GM19438 (cell line): ENCODE results near the gene SIL1.
"Not testable (repeated sequence)": the region's sequence is repeated elsewhere in the genome, so short reads cannot be mapped to it uniquely, and the experiment has no call there.

ENCODE experiments used
- ATAC-seq: cut with Tn5 transposase; IDR thresholded peaks from one replicate; pipeline ENCODE4 v1.9.1; 2021; ENCODE audit warnings: low read depth; ENCODE audit not compliant: unreplicated experiment

SIL1 gene

GRCh38 chr5:139116100-139116655 lies 82.0 kb downstream of the SIL1 start:
- ATAC-seq: no peak

DNA sequence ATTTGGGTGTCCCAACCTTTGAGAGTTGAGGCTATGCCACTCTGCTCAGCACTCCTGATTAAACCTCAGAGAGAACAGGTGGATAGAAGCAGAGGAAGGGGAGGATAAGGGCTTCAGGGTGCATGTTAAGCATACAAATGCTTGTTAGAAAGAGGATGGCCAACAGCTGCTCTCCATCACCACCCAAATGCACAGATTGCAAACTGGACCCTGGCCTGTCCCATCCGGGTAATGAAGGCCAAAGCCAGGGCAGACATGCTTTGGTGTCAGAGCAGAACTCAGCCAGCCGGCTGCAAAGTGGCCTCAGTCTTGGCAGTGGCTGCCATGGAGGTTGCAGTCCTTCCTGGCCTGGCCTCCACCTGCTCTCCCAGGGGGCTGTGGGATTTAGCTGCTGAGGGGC lies 84.3 kb downstream of the SIL1 start:
- ATAC-seq: no peak

- not testable (repeated sequence) for ATAC-seq
Measured at GRCh38 chr5:139112362-139112761, 85.8 kb downstream of the SIL1 start.

DNA sequence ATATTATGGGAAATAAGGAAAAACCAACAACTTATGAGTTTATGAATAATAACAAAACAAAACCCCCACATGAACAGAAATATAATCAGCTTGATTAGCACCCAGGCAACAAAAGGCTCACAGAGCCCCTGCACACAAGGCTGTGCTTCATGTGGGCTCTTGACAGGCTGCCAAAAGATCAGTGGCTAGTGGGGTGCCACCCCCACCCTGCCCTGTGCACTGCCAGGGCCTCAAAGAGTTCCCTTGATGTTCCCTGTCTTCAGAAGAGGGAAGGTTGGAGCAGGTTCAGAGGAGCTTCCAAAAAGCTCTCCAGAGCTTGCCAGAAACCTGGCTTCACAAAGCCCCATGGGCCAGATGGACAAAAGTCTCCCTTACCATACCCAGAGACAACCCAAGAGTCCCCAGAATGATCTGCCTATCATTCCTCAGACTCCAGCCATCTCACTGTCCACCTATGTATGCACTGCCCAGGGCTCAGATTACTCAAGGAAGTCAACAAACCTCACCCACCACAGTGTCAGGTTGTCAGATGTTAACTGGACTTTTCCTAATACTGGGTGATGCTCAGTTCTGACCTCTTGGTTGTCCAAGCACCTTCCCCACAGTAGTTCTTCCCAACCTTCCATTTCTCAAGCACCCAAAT lies 87.5 kb downstream of the SIL1 start:
- no peak for ATAC-seq

GRCh38 chr5:139108063-139108824 lies 89.9 kb downstream of the SIL1 start:
- no peak for ATAC-seq

- ATAC-seq: no peak
Measured at GRCh38 chr5:139105621-139106071, 92.5 kb downstream of the SIL1 start.

GRCh38 chr5:139104577-139105276 lies 93.4 kb downstream of the SIL1 start:
- no peak for ATAC-seq

GRCh38 chr5:139103762-139104161 lies 94.4 kb downstream of the SIL1 start:
- ATAC-seq: no peak

- ATAC-seq: no peak
Measured at GRCh38 chr5:139100825-139101224, 97.3 kb downstream of the SIL1 start.

DNA sequence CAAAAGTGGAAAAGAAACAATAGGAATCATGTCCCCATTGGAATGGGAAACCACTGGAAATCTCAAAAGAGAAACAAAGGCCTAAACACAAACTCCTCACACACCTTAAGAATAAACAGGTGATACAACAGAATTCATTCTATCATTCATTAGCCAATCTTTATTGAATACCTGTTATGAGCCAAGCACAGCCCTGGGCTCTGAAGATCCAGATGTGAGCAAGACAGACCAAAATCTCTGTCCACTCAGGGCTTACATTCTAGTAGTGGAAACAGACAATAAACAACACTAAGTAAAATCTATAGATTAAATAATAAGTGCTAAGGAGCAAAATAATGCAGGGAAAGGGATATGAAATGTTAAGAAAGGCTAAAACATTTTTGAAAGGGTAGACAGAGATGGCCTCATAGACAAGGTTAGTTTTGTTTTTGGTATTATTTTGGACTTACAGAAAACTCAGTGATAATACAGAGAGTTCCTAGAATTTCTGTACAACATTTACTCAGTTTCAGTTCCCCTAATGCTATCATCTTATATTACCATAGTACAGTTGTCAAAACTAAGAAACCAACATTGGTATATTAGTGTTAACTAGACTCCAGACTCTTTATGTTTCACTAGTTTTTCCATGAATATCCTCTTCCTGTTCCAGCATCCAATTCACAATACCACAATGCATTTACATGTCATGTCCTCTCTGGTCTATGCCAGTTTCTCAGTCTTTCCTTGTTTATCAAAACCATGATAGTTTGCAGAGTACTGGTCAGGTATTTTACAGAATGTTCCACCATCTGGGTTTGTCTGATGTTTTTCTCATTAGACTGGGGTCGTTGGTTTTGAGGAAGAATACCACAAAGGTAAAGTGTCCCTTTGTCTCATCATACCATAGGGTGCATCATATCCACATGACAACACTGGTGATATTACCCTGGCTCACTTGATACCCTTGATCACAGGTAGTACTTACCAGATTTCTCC lies 103.7 kb downstream of the SIL1 start:
- ATAC-seq: peak; percentile 90

GRCh38 chr5:139092741-139093343 lies 105.3 kb downstream of the SIL1 start:
- ATAC-seq: no peak

- no peak for ATAC-seq
Measured at GRCh38 chr5:139091439-139092156, 106.6 kb downstream of the SIL1 start.

DNA sequence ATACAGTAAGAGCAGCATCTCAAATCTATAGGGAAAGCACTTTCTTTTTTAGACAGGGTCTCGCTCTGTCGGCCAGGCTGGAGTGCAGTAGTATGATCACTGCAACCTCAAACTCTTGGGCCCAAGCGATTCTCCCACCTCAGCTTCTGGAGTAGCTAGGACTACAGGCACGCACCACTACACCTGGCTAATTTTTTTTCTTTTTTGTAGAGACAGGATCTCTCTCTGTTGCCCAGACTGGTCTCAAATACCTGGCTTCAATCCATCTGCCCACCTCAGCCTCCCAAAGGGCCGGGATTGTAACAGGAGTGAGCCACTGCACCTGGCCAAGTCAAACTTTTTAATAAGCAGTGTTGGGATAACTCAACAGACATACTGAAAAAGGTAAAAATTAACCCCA lies 107.6 kb downstream of the SIL1 start:
- ATAC-seq: no peak

- no peak for ATAC-seq
Measured at GRCh38 chr5:139088024-139088423, 110.1 kb downstream of the SIL1 start.

- ATAC-seq: no peak
Measured at GRCh38 chr5:139082813-139083498, 115.2 kb downstream of the SIL1 start.

DNA sequence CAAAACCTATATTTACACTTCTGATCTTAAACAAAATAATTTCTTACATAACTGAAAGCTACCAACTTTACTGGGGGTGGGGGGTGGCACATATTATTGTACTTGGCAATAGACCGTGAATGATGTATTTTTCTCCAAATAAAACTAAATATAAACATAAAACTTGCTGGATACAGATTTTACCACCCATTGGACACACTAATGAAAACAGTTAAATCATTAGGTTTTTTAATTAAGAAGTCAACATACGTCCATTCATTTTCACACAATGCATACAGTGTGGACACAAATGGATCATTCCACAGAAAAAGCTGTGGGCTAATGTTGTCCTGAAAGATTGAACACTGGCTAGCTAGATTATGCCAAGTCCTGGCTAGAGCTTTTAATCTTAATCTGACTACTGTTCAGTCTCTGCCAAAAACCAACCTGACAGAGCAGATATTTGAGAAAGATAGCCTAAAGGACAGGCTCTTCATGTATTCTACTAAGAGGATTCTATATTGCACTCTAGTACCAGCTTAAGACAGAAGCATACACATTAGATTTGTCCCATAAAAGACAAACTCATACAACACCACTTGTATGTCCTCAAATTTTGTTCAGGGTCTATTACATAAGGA lies 118.1 kb downstream of the SIL1 start:
- no peak for ATAC-seq

DNA sequence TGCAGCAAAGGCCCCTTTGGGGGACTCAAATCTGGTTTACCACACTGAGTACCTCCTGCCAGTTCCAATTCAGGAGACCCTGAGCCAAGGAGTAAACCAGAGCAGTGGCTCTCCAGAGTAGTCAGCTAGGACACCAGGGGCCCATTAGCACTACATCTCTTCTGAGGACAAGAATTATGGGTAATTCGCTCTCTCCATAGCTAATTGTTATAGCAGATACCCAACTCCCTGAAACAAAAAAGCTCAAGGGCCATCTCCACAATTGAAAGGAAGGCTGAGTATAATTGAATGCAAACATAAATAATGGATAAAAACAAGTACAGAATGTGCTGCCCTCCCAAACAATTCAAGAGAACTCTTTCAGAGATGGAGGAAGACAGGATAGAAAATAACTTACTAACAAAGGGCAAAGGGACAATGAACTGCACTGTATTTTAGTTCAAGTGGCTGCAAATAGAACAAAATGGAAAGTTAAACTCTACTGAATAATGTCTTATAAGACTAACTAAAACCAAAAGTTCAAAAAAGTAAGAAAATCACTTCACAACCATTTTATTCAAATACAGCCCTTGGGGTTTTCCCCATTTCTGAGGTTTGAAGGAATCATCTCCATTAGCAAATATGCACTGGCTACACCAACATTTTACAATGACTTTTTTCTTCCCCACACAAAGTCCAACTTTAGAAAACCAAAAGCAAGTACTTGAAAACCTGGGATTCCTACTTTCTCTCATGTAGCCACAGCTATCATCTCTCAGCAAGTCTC lies 118.8 kb downstream of the SIL1 start:
- no peak for ATAC-seq
